ENCODE measurements around the gene LTBP1.

DNA sequence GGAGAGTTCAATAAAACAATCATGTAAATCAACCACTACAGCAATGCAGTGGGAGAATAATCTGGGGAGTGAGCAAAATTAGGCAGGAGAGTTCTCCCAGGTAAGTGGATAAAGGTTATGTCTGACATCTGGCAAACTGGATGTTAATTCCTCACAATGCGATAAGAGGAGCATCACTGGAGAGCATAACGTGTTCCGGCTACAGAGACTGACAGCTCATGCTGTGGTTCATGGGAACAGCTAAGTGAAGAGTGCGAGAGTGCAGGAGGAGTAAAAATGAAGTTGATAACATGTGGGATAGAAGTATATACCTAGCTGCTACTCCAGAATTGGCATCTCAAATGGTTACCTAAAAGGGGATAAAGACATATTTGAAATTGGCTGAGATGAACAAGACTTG is 153.2 kb downstream of the LTBP1 start:
- TF ChIP-seq CTCF (IDR thresholded peaks at IDR 0.05; ENCODE audit: low read depth, low read length, missing input control) (no peak), GABPA (IDR thresholded peaks at IDR 0.05 in 1 of 2, conservative IDR thresholded peaks at IDR 0.05 in 1 of 2) (no peak), EGR1 (IDR thresholded peaks at IDR 0.05; ENCODE audit: low read depth in 2 of 2) (no peak), RXRA (IDR thresholded peaks at IDR 0.05) (no peak), SP1 (IDR thresholded peaks at IDR 0.05) (no peak), RAD21 (IDR thresholded peaks at IDR 0.05) (no peak), FOXA1 (IDR thresholded peaks at IDR 0.05) (no peak), TAF1 (conservative IDR thresholded peaks at IDR 0.05) (no peak)

Data from liver (tissue), 3 donors.